Endometrial microvascular endothelial cells (primary cell): ENCODE results near the gene TAF11. TPM values are rescaled to one million over a fixed set of nuclear protein-coding genes. Genes with fewer than 3 reads are reported as not detected.
"Not testable (repeated sequence)": the region's sequence is repeated elsewhere in the genome, so short reads cannot be mapped to it uniquely, and the experiment has no call there.

ENCODE experiments used
- in situ Hi-C: cut with HindIII; loops from 2 replicates; pipeline ENCODE4 v1.10.0; 2017; ENCODE audit warnings: low sequenced_read_pairs, low pct_unique_long_range_greater_than_20kb; ENCODE audit errors: inconsistent ontology term
- total RNA-seq: library from RNA; depleted of rRNA; stranded (reverse); fragments of >200 nt; gene quantifications from one replicate; pipeline ENCODE4 v1.2.3, GENCODE V29; 2015; ENCODE audit errors: inconsistent ontology term

TAF11 gene
- total RNA-seq, 1 donor from 2014 or later, result 37.4 TPM

- in situ Hi-C loops, result no loop called here
These were observed 21.6 kb upstream of the TAF11 start for GRCh38 chr6:34909320-34909883.

GRCh38 chr6:34908194-34908593 is 20.4 kb upstream of the TAF11 start:
- in situ Hi-C loops, result no loop called here

GRCh38 chr6:34906826-34907225 is 19.0 kb upstream of the TAF11 start:
- in situ Hi-C loops, result no loop called here

- in situ Hi-C loops, result no loop called here
These were observed 17.3 kb upstream of the TAF11 start for GRCh38 chr6:34904990-34905613.

GRCh38 chr6:34901930-34902329 is 14.1 kb upstream of the TAF11 start:
- in situ Hi-C loops, result no loop called here

- in situ Hi-C loops, result no loop called here
These were observed 12.6 kb upstream of the TAF11 start for GRCh38 chr6:34900321-34901031.

GRCh38 chr6:34899748-34900147 is 11.9 kb upstream of the TAF11 start:
- in situ Hi-C loops, result not testable (repeated sequence)

- in situ Hi-C loops, result no loop called here
These were observed 9.9 kb upstream of the TAF11 start for GRCh38 chr6:34897716-34898115.

- in situ Hi-C loops, result no loop called here
These were observed 9.3 kb upstream of the TAF11 start for GRCh38 chr6:34897130-34897529.

GRCh38 chr6:34894693-34895092 is 6.9 kb upstream of the TAF11 start:
- in situ Hi-C loops, result no loop called here

GRCh38 chr6:34891296-34891695 is 3.5 kb upstream of the TAF11 start:
- in situ Hi-C loops, result no loop called here

- in situ Hi-C loops, result no loop called here
These were observed 2.7 kb upstream of the TAF11 start for GRCh38 chr6:34890533-34890925.

- in situ Hi-C loops, result no loop called here
These were observed 1.2 kb upstream of the TAF11 start, which contains the start of gene ANKS1A for GRCh38 chr6:34888874-34889555. Gene ANKS1A (plus strand): TSS chr6:34889255. CDS start chr6:34889403, 148 bp downstream.

- in situ Hi-C loops, result no loop called here
These were observed 643 bp upstream of the TAF11 start for GRCh38 chr6:34888514-34888856.

GRCh38 chr6:34885837-34886236 is 2.0 kb downstream of the TAF11 start:
- in situ Hi-C loops, result not testable (repeated sequence)

GRCh38 chr6:34884996-34885395 is 2.8 kb downstream of the TAF11 start:
- in situ Hi-C loops, result no loop called here

- in situ Hi-C loops, result not testable (repeated sequence)
These were observed 3.8 kb downstream of the TAF11 start for GRCh38 chr6:34884073-34884472.

GRCh38 chr6:34877869-34878485 is 9.9 kb downstream of the TAF11 start:
- in situ Hi-C loops, result no loop called here

- in situ Hi-C loops, result no loop called here
These were observed 10.6 kb downstream of the TAF11 start for GRCh38 chr6:34877259-34877658.
